GM12878 (cell line): Measurements from ENCODE around the gene ORAI1. TPM values are rescaled to one million over a fixed set of nuclear protein-coding genes. Genes with fewer than 3 reads are reported as not detected.

Experiments used
- CEBPB ChIP-seq, 2 experiments: fragments of 150-350 bp in 1 of 2; IDR thresholded peaks; 2 replicates each; pipeline ENCODE4 v1.6.1; 2012 to 2014; ENCODE audit warnings: low read depth in 2 of 2, low read length in 2 of 2, borderline replicate concordance in 1 of 2, inconsistent platforms in 1 of 2
- CEBPZ ChIP-seq: fragments of 150-350 bp; IDR thresholded peaks from 2 replicates; pipeline ENCODE4 v1.6.1; 2016; ENCODE audit warnings: low read depth, low read length
- GATAD2B ChIP-seq: fragments of 450-650 bp; conservative IDR thresholded peaks from 2 replicates; pipeline ENCODE4 v1.6.1; 2017; ENCODE audit warnings: low read depth, mild to moderate bottlenecking, moderate library complexity
- MYB ChIP-seq: fragments of 150-350 bp; IDR thresholded peaks from 2 replicates; pipeline ENCODE4 v1.6.1; 2014; ENCODE audit warnings: mild to moderate bottlenecking, low read depth, low read length, borderline replicate concordance
- NFXL1 ChIP-seq: fragments of 450-650 bp; IDR thresholded peaks from 2 replicates; pipeline ENCODE4 v1.6.1; 2017; ENCODE audit warnings: antibody characterized with exemption, mild to moderate bottlenecking, borderline replicate concordance
- NFYB ChIP-seq: IDR thresholded peaks from 2 replicates; pipeline ENCODE4 v1.6.1; 2011; ENCODE audit warnings: low read depth, mild to moderate bottlenecking, low read length, improper control_type of control experiment, moderate library complexity; ENCODE audit not compliant: insufficient read depth
- NRF1 ChIP-seq: conservative IDR thresholded peaks from 2 replicates; pipeline ENCODE4 v1.6.1; 2011; ENCODE audit warnings: mild to moderate bottlenecking, low read depth, low read length, improper control_type of control experiment
- RB1 ChIP-seq: fragments of 450-650 bp; formaldehyde crosslinking; IDR thresholded peaks from 2 replicates; pipeline ENCODE4 v1.6.1; 2017; ENCODE audit warnings: mild to moderate bottlenecking, borderline replicate concordance
- SRF ChIP-seq, 2 experiments: IDR thresholded peaks; 2 replicates each; pipeline ENCODE4 v1.6.1; 2011; ENCODE audit warnings: low read depth in 2 of 2, low read length in 2 of 2, mild to moderate bottlenecking in 1 of 2, moderate library complexity in 1 of 2
- ZNF217 ChIP-seq: fragments of 450-650 bp; IDR thresholded peaks from 2 replicates; pipeline ENCODE4 v1.6.1; 2017; ENCODE audit warnings: antibody characterized with exemption, mild to moderate bottlenecking
- ZZZ3 ChIP-seq: IDR thresholded peaks from 2 replicates; pipeline ENCODE4 v1.6.1; 2011; ENCODE audit warnings: low read depth; ENCODE audit not compliant: control insufficient read depth, insufficient read length
- polyA plus RNA-seq, 11 experiments: library from polyadenylated mRNA; depleted of rRNA in 4 of 11; unstranded in 6 of 11; stranded (reverse) in 5 of 11; fragments of >200 nt; fragmentation: Nextera tagmentation in 4 of 11; fragmentation: Illumina TruSeq in 1 of 11; extraction: Ambion mirVana in 4 of 11; extraction: Trizol in 1 of 11; gene quantifications; 1 replicate in 1 of 11; 2 replicates in 10 of 11; pipeline versions ENCODE4 v1.2.1 to v1.2.3, GENCODE V29; 2011 to 2016; ENCODE audit warnings: inconsistent platforms in 2 of 11, missing spikeins in 2 of 11, low read depth in 1 of 11
- total RNA-seq, 4 experiments: library from RNA; depleted of rRNA in 3 of 4; stranded (reverse); fragments of >200 nt in 3 of 4; fragmentation: Illumina TruSeq in 1 of 4; extraction: Trizol in 1 of 4; gene quantifications; 2 replicates each; pipeline versions ENCODE4 v1.2.1 to v1.2.3, GENCODE V29; 2013 to 2021
- TF ChIP-seq, protein P1 (sequence below): fragments of 450-650 bp; IDR thresholded peaks from 2 replicates; pipeline ENCODE4 v1.6.1; 2017; ENCODE audit warnings: antibody characterized with exemption, mild to moderate bottlenecking, moderate library complexity
- TF ChIP-seq, protein P2 (sequence below): fragments of 450-650 bp; IDR thresholded peaks from 2 replicates; pipeline ENCODE4 v1.6.1; 2017; ENCODE audit warnings: low read depth, mild to moderate bottlenecking, moderate library complexity
- TF ChIP-seq, protein P3 (sequence below): fragments of 450-650 bp; IDR thresholded peaks from 2 replicates; pipeline ENCODE4 v1.6.1; 2016; ENCODE audit warnings: mild to moderate bottlenecking, moderate library complexity, borderline replicate concordance
- TF ChIP-seq, protein P4 (sequence below): IDR thresholded peaks from 2 replicates; pipeline ENCODE4 v1.6.1; 2012; ENCODE audit warnings: low read depth, low read length, improper control_type of control experiment

ORAI1 gene
- total and polyA plus RNA-seq, 10 of the 15 experiments (the other 5 are each of a cell fraction or from before 2014, with no cell fraction given) = 5.5 to 33.1 (median 11.8) TPM

- TF ChIP-seq CEBPZ (no peak), SRF (IDR thresholded peaks at IDR 0.05; ENCODE audit: low read depth in 2 of 2, low read length in 2 of 2) (no peak), MYB (no peak), NFXL1 (no peak), NFYB (no peak), ZNF217 (0 out of 2 replicates have a peak, but pooled peaks have one; percentile 40), CEBPB (IDR thresholded peaks at IDR 0.05; ENCODE audit: borderline replicate concordance in 1 of 2, low read depth in 2 of 2, low read length in 2 of 2) (no peak), NRF1 (no peak), ZZZ3 (no peak), RB1 (no peak), GATAD2B (0 out of 2 replicates have a peak, but pooled peaks have one; percentile 58)
- TF ChIP-seq, protein P1, sequence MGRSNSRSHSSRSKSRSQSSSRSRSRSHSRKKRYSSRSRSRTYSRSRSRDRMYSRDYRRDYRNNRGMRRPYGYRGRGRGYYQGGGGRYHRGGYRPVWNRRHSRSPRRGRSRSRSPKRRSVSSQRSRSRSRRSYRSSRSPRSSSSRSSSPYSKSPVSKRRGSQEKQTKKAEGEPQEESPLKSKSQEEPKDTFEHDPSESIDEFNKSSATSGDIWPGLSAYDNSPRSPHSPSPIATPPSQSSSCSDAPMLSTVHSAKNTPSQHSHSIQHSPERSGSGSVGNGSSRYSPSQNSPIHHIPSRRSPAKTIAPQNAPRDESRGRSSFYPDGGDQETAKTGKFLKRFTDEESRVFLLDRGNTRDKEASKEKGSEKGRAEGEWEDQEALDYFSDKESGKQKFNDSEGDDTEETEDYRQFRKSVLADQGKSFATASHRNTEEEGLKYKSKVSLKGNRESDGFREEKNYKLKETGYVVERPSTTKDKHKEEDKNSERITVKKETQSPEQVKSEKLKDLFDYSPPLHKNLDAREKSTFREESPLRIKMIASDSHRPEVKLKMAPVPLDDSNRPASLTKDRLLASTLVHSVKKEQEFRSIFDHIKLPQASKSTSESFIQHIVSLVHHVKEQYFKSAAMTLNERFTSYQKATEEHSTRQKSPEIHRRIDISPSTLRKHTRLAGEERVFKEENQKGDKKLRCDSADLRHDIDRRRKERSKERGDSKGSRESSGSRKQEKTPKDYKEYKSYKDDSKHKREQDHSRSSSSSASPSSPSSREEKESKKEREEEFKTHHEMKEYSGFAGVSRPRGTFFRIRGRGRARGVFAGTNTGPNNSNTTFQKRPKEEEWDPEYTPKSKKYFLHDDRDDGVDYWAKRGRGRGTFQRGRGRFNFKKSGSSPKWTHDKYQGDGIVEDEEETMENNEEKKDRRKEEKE = no peak
- TF ChIP-seq, protein P2, sequence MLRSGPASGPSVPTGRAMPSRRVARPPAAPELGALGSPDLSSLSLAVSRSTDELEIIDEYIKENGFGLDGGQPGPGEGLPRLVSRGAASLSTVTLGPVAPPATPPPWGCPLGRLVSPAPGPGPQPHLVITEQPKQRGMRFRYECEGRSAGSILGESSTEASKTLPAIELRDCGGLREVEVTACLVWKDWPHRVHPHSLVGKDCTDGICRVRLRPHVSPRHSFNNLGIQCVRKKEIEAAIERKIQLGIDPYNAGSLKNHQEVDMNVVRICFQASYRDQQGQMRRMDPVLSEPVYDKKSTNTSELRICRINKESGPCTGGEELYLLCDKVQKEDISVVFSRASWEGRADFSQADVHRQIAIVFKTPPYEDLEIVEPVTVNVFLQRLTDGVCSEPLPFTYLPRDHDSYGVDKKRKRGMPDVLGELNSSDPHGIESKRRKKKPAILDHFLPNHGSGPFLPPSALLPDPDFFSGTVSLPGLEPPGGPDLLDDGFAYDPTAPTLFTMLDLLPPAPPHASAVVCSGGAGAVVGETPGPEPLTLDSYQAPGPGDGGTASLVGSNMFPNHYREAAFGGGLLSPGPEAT = no peak
- TF ChIP-seq, protein P3, sequence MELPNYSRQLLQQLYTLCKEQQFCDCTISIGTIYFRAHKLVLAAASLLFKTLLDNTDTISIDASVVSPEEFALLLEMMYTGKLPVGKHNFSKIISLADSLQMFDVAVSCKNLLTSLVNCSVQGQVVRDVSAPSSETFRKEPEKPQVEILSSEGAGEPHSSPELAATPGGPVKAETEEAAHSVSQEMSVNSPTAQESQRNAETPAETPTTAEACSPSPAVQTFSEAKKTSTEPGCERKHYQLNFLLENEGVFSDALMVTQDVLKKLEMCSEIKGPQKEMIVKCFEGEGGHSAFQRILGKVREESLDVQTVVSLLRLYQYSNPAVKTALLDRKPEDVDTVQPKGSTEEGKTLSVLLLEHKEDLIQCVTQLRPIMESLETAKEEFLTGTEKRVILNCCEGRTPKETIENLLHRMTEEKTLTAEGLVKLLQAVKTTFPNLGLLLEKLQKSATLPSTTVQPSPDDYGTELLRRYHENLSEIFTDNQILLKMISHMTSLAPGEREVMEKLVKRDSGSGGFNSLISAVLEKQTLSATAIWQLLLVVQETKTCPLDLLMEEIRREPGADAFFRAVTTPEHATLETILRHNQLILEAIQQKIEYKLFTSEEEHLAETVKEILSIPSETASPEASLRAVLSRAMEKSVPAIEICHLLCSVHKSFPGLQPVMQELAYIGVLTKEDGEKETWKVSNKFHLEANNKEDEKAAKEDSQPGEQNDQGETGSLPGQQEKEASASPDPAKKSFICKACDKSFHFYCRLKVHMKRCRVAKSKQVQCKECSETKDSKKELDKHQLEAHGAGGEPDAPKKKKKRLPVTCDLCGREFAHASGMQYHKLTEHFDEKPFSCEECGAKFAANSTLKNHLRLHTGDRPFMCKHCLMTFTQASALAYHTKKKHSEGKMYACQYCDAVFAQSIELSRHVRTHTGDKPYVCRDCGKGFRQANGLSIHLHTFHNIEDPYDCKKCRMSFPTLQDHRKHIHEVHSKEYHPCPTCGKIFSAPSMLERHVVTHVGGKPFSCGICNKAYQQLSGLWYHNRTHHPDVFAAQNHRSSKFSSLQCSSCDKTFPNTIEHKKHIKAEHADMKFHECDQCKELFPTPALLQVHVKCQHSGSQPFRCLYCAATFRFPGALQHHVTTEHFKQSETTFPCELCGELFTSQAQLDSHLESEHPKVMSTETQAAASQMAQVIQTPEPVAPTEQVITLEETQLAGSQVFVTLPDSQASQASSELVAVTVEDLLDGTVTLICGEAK = no peak; the same call in 1 of the 2 replicates
- TF ChIP-seq, protein P4, sequence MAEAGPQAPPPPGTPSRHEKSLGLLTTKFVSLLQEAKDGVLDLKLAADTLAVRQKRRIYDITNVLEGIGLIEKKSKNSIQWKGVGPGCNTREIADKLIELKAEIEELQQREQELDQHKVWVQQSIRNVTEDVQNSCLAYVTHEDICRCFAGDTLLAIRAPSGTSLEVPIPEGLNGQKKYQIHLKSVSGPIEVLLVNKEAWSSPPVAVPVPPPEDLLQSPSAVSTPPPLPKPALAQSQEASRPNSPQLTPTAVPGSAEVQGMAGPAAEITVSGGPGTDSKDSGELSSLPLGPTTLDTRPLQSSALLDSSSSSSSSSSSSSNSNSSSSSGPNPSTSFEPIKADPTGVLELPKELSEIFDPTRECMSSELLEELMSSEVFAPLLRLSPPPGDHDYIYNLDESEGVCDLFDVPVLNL = no peak
Measured at GRCh38 chr12:121637231-121637914, 11.0 kb downstream of the ORAI1 start (continued).
